Panc1 (cell line): ENCODE measurements around the gene CIAO3.

Experiments used
- POLR2AphosphoS5 ChIP-seq: IDR thresholded peaks from 2 replicates; pipeline ENCODE4 v1.6.1; 2012; ENCODE audit warnings: mild to moderate bottlenecking, low read depth, low read length, moderate library complexity
- TF ChIP-seq, protein P1 (sequence below): fragments of 450-650 bp; IDR thresholded peaks from 2 replicates; pipeline ENCODE4 v1.5.1; 2017; ENCODE audit warnings: mild to moderate bottlenecking
- TF ChIP-seq, protein P2 (sequence below), 2 experiments: IDR thresholded peaks; 2 replicates each; pipeline ENCODE4 v1.6.1; 2011 to 2012; ENCODE audit warnings: low read depth in 2 of 2, control low read depth in 1 of 2, low read length in 1 of 2, mild to moderate bottlenecking in 1 of 2, moderate library complexity in 1 of 2; ENCODE audit not compliant: insufficient read depth in 1 of 2

- no peak for TF ChIP-seq POLR2AphosphoS5
- TF ChIP-seq, protein P1, sequence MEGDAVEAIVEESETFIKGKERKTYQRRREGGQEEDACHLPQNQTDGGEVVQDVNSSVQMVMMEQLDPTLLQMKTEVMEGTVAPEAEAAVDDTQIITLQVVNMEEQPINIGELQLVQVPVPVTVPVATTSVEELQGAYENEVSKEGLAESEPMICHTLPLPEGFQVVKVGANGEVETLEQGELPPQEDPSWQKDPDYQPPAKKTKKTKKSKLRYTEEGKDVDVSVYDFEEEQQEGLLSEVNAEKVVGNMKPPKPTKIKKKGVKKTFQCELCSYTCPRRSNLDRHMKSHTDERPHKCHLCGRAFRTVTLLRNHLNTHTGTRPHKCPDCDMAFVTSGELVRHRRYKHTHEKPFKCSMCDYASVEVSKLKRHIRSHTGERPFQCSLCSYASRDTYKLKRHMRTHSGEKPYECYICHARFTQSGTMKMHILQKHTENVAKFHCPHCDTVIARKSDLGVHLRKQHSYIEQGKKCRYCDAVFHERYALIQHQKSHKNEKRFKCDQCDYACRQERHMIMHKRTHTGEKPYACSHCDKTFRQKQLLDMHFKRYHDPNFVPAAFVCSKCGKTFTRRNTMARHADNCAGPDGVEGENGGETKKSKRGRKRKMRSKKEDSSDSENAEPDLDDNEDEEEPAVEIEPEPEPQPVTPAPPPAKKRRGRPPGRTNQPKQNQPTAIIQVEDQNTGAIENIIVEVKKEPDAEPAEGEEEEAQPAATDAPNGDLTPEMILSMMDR, result no peak
- TF ChIP-seq, protein P2, sequence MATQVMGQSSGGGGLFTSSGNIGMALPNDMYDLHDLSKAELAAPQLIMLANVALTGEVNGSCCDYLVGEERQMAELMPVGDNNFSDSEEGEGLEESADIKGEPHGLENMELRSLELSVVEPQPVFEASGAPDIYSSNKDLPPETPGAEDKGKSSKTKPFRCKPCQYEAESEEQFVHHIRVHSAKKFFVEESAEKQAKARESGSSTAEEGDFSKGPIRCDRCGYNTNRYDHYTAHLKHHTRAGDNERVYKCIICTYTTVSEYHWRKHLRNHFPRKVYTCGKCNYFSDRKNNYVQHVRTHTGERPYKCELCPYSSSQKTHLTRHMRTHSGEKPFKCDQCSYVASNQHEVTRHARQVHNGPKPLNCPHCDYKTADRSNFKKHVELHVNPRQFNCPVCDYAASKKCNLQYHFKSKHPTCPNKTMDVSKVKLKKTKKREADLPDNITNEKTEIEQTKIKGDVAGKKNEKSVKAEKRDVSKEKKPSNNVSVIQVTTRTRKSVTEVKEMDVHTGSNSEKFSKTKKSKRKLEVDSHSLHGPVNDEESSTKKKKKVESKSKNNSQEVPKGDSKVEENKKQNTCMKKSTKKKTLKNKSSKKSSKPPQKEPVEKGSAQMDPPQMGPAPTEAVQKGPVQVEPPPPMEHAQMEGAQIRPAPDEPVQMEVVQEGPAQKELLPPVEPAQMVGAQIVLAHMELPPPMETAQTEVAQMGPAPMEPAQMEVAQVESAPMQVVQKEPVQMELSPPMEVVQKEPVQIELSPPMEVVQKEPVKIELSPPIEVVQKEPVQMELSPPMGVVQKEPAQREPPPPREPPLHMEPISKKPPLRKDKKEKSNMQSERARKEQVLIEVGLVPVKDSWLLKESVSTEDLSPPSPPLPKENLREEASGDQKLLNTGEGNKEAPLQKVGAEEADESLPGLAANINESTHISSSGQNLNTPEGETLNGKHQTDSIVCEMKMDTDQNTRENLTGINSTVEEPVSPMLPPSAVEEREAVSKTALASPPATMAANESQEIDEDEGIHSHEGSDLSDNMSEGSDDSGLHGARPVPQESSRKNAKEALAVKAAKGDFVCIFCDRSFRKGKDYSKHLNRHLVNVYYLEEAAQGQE (IDR thresholded peaks at IDR 0.05; ENCODE audit: insufficient read depth in 1 of 2, low read depth in 2 of 2, low read length in 1 of 2), result no peak
Measured at GRCh38 chr16:706189-707061, 34.4 kb downstream of the CIAO3 start.
